ENCODE measurements around the gene ADSS2. TPM values are rescaled to one million over a fixed set of nuclear protein-coding genes. Genes with fewer than 3 reads are reported as not detected.

ADSS2 gene
- total RNA-seq, 4 donors from 2014 or later: 8.0 to 18.4 (median 9.9) TPM

- H3K4me1 ChIP-seq: peaks cover 42 to 44% of the 10 kb centered on the region in 2 donors
- in situ Hi-C loops (cut with MboI; ENCODE audit: low sequenced_read_pairs in 4 of 4) (no loop called here), intact Hi-C loops (cut with DNase I; ENCODE audit: low total_unique reads) (no loop called here)
- H3K4me3 ChIP-seq: no peak overlapping the region
- TF ChIP-seq POLR2A (IDR thresholded peaks at IDR 0.05) (no peak), CTCF (IDR thresholded peaks at IDR 0.05 in 4 of 5, conservative IDR thresholded peaks at IDR 0.05 in 1 of 5) (no peak)
- ATAC-seq (no peak), DNase-seq (no peak)
- H3K27ac ChIP-seq: no peak overlapping the region
- H3K9me3 ChIP-seq: no peaks in the 10 kb centered on the region
- no peaks in the 10 kb centered on the region for H3K36me3 ChIP-seq
- no peaks in the 10 kb centered on the region for H3K27me3 ChIP-seq
Observed at GRCh38 chr1:244447024-244447423, 4.7 kb downstream of the ADSS2 start.

- ATAC-seq (no peak), DNase-seq (no peak)
- in situ Hi-C loops (cut with MboI; ENCODE audit: low sequenced_read_pairs in 4 of 4): no loop called here
- intact Hi-C loops (cut with DNase I; ENCODE audit: low total_unique reads): no loop called here
- Histone ChIP-seq H3K27ac (peak overlapping the region in 3 of 4 donors; percentile 7 to 37 (median 23)), H3K4me1 (peaks cover 41 to 43% of the 10 kb centered on the region in 2 donors), H3K9me3 (no peaks in the 10 kb centered on the region), H3K27me3 (no peaks in the 10 kb centered on the region), H3K4me3 (no peak overlapping the region), H3K36me3 (no peaks in the 10 kb centered on the region)
- TF ChIP-seq CTCF (IDR thresholded peaks at IDR 0.05 in 4 of 5, conservative IDR thresholded peaks at IDR 0.05 in 1 of 5) (no peak), POLR2A (IDR thresholded peaks at IDR 0.05) (no peak)
Observed at GRCh38 chr1:244445320-244446181, 6.2 kb downstream of the ADSS2 start.

GRCh38 chr1:244444854-244445253 is 6.9 kb downstream of the ADSS2 start:
- Histone ChIP-seq H3K36me3 (no peaks in the 10 kb centered on the region), H3K27ac (peak overlapping the region in 1 of 4 donors; percentile 37), H3K4me1 (peaks cover 34 to 36% of the 10 kb centered on the region in 2 donors), H3K9me3 (no peaks in the 10 kb centered on the region), H3K27me3 (no peaks in the 10 kb centered on the region), H3K4me3 (no peak overlapping the region)
- intact Hi-C loops (cut with DNase I; ENCODE audit: low total_unique reads) (no loop called here), in situ Hi-C loops (cut with MboI; ENCODE audit: low sequenced_read_pairs in 4 of 4) (no loop called here)
- TF ChIP-seq CTCF (IDR thresholded peaks at IDR 0.05 in 4 of 5, conservative IDR thresholded peaks at IDR 0.05 in 1 of 5): no peak
- TF ChIP-seq POLR2A (IDR thresholded peaks at IDR 0.05): no peak
- ATAC-seq (no peak), DNase-seq (no peak)

- Histone ChIP-seq H3K4me3 (no peak overlapping the region), H3K9me3 (no peaks in the 10 kb centered on the region), H3K27me3 (no peaks in the 10 kb centered on the region), H3K4me1 (peaks cover 19 to 25% of the 10 kb centered on the region in 2 donors), H3K36me3 (no peaks in the 10 kb centered on the region), H3K27ac (no peak overlapping the region)
- no peak for TF ChIP-seq POLR2A (IDR thresholded peaks at IDR 0.05)
- TF ChIP-seq CTCF (IDR thresholded peaks at IDR 0.05 in 4 of 5, conservative IDR thresholded peaks at IDR 0.05 in 1 of 5): no peak
- in situ Hi-C loops (cut with MboI; ENCODE audit: low sequenced_read_pairs in 4 of 4) (no loop called here), intact Hi-C loops (cut with DNase I; ENCODE audit: low total_unique reads) (no loop called here)
- ATAC-seq (no peak), DNase-seq (no peak)
Observed at GRCh38 chr1:244442850-244443249, 8.9 kb downstream of the ADSS2 start.
